NCI-H82 treated with DMSO at 0.1 percent for 48 hours (cell line): ENCODE results near the gene DGKI.

Experiments
- DNase-seq: peaks from one replicate; lab custom pipeline; 2025; ENCODE audit not compliant: unreplicated experiment; lab: John Stamatoyannopoulos, UW

The DGKI gene

DNA sequence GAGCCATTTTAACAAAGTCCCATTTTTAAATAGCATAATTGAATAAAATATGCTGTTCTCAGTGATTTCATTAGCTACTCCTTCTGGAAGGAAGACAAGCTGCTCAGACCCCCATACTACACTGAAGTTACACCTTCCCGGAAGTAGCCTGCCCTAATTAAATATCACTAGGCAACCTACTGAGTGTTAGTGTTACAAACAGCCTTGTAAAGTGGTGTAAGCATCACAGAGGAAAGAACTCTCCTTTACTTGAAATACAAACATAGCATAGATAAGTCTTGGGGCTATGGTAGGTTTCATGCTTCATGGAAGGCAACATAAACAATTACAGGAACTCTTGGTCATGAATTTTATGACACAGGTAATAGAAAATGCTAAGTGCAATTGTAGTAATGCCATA is 459.8 kb downstream of the DGKI start:
- no peak for DNase-seq

DNA sequence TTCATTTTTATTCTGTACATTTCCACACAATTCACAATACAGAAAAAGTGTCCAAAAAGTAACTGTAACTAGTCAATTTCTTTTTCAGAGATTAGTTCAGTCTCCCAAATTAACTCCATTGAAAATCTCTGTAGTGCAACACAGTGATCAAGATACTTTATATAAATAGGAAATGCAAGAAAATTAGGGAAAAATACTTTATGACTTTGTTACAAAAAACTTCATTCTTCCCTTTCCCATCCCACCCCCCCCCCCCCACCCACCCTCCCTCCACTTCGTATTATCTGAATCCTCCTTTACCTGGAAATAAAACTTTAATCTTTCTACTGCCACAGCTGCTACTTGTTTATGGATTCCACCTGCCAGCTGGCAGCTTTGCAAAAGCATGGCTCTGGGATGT is 465.7 kb downstream of the DGKI start:
- DNase-seq: no peak

DNA sequence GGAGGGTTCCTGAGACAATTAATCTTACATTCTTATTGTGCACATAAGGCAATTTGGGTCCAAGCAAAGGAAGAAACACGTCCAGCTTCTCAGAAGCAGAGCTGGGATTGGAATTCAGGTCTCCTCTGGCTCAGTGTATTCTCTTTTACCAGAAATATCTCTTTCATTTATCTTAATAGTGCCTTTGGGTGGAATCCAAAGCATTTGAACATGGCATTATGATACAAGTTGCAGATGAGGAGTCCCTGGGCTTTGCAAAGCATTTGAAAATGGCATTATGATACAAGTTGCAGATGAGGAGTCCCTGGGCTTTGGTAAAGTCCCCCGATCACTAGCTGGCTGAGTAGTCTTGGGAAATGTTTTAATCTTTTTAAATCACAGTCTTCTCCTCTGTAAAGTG is 473.3 kb downstream of the DGKI start:
- DNase-seq: no peak

DNA sequence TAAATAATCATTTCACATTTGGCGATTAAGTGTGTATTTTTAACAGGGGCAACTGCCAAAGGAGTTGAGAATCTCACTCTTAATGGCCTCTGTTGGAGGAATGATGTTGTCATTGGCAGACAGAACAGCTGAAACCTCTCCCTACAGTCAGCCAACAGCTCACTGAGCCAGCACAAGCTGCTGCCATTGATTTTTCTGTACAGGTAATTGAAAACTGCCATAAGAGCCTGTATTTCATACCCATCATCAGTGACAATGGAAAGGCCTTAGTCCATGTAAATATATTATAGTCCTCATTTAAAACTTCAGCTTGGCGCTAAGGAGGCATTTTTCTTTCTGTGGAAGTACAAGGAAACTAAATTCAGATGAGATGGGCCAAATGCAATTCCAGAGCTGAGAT is 475.2 kb downstream of the DGKI start:
- no peak for DNase-seq

DNA sequence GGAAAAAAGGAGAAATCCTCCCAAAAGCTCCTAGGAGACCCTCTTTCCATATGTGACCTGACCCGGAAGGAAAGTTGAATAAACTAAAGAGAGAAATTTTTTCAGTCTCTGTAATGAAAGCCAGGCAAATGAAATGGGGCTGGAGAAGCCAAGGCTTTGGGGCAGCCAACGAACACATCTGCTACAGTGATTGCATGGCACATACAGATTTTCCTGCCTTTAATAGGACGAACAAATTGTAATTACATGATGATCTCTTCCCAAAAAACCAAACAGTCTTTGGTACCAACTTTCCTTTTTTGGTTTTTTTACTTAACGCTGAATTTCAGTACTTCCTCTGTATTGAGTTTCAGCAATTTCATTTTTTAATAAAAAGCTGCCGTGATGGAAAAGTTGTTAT is 479.8 kb downstream of the DGKI start:
- DNase-seq: no peak

DNA sequence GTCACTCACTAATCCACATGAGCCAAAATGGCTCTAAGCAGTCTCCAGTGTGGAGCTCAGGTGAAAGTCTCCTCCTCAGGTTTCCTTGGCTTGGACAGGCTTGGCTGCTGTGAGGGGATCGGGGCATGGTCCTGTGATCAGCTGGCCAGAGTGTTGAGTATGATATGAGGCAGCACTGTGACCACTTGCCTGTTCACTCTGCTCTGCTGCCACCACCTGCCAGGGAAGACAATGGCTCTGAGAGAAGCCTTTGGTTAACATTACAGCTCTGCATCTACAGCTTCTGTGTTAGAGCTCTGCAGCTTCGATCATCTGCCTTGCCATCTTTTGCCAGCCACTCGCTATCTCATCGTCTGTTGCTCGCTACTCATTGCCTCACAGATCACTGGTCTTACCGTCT is 483.1 kb downstream of the DGKI start:
- no peak for DNase-seq

DNA sequence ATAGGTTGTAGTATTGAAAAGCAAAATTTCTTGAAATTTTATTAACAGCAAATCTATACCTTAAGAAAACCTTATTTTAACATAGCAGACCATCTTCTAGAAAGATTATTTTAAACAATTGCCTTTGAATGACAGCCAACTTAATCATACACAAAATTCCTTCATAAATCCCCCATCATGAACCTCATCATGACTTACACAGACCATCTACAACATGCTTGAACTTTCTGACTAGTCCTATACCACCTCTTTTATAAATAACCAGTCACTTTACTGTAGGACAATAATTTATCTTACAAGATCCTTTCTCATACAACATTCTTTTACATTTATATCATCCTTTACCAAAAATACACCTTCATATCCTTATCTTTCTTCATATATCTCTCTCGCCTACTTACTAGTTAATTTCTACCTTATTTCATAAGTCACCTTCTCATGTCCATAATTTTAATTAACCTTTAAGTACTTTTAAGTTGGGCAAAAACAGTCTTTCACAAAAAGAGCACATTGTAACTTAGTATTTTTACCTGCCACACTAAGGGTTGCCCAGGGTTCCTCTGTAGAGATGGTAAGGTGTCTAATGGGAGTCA is 486.6 kb downstream of the DGKI start:
- DNase-seq: no peak

DNA sequence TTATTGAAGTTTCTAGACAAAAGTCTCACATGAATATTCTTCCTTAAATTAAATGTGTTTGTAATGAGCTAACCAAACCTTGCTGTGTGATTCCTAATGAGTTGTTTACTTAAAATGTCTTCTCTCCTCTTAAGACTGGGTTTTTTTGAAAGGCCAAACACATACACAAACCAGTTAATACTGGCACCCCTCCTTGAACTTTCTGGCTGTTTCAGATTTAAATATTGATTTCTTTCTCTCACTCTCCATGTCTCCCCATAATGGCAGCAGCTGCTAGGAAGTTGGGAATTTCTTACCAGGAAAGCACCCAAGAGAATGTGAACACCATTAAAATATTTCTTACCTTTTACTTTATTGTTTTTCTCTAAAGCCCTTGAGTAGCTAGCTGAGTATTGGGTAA is 491.8 kb downstream of the DGKI start:
- no peak for DNase-seq

DNA sequence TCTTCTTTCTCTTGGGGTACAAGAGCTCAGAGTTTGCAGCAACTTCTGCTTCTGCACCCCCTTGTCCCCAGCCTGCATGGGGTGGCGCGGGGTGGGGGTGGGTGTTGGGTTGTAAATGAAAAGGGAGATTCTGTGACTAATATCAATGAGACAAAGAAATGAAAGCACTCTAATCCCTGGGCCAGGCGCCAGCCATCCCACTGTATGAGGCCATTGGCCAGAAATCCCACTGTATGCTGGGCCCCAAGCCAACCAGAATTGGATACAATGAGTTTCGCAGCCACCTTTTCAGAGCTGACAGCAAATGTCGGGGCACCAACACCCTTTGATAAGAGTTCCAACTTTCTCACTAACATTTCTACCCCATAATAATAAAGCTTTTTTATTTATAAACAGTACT is 492.4 kb downstream of the DGKI start:
- DNase-seq: no peak

DNA sequence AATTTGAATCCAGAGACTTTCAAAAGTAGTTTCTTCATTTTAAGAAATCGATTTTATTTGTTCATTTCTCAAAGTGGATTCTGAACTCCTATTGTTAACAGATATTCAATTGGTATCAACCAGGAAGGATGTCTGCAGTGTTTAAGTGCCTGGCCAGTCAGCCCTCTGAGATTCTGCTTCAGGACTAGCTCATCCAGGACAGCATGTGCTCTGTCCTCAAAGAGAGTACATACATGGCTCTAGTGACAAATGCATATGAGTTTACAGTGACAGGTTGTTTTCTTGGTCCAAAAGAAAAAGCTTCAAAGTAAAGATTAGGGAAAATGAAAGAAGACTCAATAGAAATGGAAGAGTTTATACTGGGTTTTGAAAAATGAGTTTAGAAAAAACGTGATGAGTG is 494.8 kb downstream of the DGKI start:
- no peak for DNase-seq

DNA sequence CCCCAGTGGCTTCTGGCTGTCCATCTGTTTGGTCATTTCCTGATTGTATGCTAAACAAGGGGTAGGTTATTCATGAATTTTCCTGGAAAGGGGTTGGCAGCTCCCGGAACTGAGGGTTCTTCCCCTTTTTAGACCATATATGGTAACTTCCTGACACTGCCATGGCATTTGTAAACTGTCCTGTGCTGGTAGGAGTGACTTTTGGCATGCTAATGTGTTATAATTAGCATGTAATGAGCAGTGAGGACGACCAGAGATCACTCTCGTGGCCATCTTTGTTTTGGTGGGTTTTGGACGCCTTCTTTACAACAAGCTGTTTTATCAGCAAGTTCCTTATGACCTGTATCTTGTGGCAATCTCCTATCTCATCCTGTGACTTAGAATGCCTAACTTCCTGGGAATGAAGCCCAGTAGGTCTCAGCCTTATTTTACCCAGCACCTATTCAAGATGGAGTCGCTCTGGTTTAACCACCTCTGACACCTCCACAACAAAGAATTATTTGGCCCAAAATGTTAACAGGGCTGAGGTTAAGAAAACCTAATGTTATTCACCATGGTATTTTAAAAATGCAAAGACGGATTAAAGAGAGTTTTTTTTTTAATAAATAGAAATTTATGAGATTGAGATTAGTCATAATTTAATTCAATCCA is 500.9 kb downstream of the DGKI start:
- no peak for DNase-seq

DNA sequence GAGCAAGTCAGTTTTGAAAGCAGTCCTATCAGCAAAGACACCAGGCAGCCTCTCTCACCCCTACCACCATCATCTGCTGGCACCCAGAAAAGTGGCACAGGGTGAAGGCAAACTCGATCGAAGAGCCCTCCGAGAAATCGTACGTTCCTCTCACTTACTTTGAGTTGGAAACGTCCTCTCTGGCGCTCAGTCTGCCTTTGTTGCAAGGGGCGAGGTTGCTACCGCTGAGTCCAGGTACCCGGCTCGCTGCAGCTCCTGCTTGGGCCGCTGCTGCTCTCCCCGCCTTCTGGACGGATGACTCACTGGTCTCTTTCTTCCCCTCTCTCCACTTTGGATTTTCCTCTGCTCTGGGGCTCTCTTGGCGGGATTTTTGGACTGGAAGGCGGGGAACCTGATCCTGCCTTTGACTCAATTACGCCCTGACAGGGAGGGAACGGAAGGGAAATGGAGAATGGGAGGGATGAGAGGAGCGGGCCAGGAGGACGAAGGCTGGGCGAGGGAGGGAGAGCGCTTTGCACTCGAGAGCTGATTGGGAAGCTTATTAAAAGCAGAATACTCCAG is 503.4 kb downstream of the DGKI start, which contains the start of gene PTN:
TSS of gene PTN (minus strand) at position 453 of the 561 bp plus-strand sequence. CDS start 88,760 bp downstream, outside the sequence.
- DNase-seq: no peak

DNA sequence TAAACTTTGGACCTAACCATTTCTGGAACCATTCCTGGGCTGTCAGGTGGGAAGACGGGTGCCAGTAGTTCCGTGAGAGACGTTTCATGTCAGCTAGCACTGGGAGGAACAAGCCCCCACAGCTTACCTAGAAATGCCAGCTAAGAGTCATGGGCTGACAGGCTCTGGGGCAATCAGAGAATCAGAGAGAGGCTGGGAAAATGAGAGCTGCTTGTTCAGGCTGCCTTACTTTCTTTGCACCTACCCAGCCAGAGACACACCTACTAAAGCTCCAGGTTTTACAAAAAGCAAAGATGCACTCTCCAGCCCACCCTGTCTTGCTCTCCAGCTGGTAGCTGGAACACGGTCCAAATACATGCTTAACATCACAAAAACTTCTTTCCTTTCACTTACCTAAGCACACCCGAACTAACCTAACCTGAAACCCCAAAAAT is 503.9 kb downstream of the DGKI start:
- DNase-seq: no peak

DNA sequence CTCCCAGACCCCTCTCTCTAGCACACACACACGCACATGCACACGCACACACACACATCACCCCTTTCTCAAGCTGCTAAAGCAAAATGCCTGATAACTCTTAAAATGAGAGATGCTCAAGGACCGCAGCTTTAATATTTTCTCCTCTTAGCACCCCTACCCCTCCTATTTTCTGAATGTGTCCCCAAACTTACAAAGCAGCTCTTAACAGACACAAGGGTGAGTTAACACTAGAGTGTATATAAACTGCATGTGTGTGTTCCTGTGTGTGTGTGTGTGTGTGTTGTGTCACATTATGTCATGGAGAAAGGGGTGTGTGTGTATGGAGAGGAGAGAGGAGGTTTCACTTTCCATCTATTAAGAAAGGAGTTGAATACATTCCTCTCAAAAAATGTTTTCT is 504.5 kb downstream of the DGKI start:
- no peak for DNase-seq

DNA sequence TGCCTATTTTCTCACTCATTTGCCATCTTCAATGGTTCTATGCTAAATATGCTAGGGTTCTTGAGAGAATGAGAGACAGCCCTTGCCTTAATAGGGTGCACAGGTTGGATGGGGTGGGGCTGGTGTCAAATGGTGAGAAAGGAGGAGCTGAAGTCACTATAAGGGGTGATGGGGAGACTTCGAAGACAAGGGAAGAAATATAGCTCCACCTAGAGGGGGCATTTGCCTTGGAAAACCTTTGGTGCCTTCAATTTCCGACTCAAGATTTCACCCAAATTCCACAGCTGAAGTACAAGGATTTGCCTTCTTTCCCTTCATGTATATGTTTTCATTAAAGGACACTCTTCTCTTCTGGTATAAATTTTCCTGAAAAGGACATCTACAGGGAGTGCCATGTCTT is 508.9 kb downstream of the DGKI start:
- DNase-seq: no peak

DNA sequence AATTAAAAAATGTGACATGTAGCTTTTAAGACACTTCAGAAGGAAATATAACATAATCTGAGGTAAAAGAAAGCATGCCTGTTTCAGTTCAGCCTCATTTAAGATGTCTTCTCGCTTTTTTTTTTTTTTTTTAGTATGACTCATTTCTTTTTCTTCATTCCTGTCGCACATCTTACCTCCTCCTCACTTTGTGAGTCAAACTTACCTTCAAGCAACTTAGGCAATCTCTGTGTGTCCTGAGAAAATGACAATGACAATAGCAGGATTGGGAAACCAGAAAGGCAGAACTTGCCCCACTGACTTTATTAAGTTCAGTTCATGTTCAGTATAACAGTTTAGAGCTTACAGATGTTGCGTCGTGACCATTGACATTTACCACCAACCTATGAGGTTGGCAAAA is 511.0 kb downstream of the DGKI start:
- no peak for DNase-seq

DNA sequence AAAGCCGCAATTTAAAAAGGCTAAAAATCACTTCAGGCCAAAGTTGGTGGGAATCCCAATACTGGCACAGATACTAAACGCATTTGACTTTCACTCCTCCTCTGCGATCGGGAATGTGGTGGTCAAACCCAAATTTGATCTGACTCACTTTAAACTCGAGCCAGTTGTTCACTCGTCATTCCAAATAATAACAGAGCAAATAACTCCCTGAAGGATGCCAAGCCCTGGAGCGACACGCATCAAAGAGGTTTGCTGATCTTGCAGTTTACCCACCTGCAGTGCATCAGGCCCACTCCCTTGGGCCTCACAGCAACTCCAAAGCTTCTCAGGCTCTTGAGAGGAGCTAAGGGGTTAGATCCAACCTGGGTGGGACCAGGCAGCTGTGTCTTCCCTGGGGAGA is 515.4 kb downstream of the DGKI start:
- DNase-seq: no peak
